OCI-LY7 (cell line): ENCODE measurements around the gene RXRA. TPM values are rescaled to one million over a fixed set of nuclear protein-coding genes. Genes with fewer than 3 reads are reported as not detected.

ENCODE experiments used
- BruUV-seq: library from RNA; stranded (reverse); fragments of 400-500 nt; replicated peaks from 2 replicates; lab custom pipeline; 2021; lab: Mats Ljungman, UMichigan
- CTCF ChIA-PET: fragments of 300-600 bp; sonication (Branson Sonifier 250); formaldehyde crosslinking; loops from one replicate; lab custom pipeline; 2022; ENCODE audit warnings: antibody characterized with exemption; ENCODE audit not compliant: unreplicated experiment; lab: Charles Lee
- POLR2A ChIA-PET: fragments of 300-600 bp; sonication (Branson Sonifier 250); formaldehyde crosslinking; loops from one replicate; lab custom pipeline; 2022; ENCODE audit warnings: antibody characterized with exemption; lab: Charles Lee
- DNase-seq: peaks from one replicate; pipeline ENCODE4 v3.0.0-alpha.2; 2015; ENCODE audit warnings: low spot score
- H2AFZ ChIP-seq: fragments of 200-600 bp; sonication (generic), shearing (Covaris generic); 2 replicates; pipeline ENCODE4 v1.6.1; 2014; ENCODE audit warnings: mild to moderate bottlenecking, antibody characterized with exemption, low read length, moderate library complexity
- H3K27ac ChIP-seq: fragments of 200-600 bp; sonication (generic); 2 replicates; pipeline ENCODE4 v1.5.1; 2014; ENCODE audit warnings: mixed run types, low read depth, mild to moderate bottlenecking, moderate library complexity, low read length, inconsistent platforms; ENCODE audit not compliant: poor library complexity, severe bottlenecking
- H3K36me3 ChIP-seq: fragments of 200-600 bp; sonication (generic); 2 replicates; pipeline ENCODE4 v1.6.1; 2014; ENCODE audit warnings: mild to moderate bottlenecking, antibody characterized with exemption, low read length, moderate library complexity, mixed read lengths; ENCODE audit not compliant: insufficient read depth
- H3K4me1 ChIP-seq: fragments of 200-600 bp; sonication (generic); 2 replicates; pipeline ENCODE4 v1.5.1; 2014; ENCODE audit warnings: mild to moderate bottlenecking, low read length; ENCODE audit not compliant: insufficient read depth, poor library complexity, severe bottlenecking
- H3K4me2 ChIP-seq: fragments of 200-600 bp; sonication (generic); 2 replicates; pipeline ENCODE4 v1.6.1; 2014; ENCODE audit warnings: mild to moderate bottlenecking, low read length
- H3K4me3 ChIP-seq: fragments of 200-600 bp; sonication (generic); 2 replicates; pipeline ENCODE4 v1.5.1; 2014; ENCODE audit warnings: mild to moderate bottlenecking, low read depth, low read length; ENCODE audit not compliant: poor library complexity, severe bottlenecking
- H3K79me2 ChIP-seq: fragments of 200-600 bp; sonication (generic); 2 replicates; pipeline ENCODE4 v1.6.1; 2016; ENCODE audit warnings: low read depth, mild to moderate bottlenecking, low read length, moderate library complexity, mixed read lengths; ENCODE audit not compliant: insufficient read depth
- H3K9me2 ChIP-seq: fragments of 200-600 bp; sonication (generic); 2 replicates; pipeline ENCODE4 v1.6.1; 2016; ENCODE audit warnings: mild to moderate bottlenecking, low read length, mixed read lengths; ENCODE audit not compliant: insufficient read depth
- H3K9me3 ChIP-seq: fragments of 200-600 bp; sonication (generic); 2 replicates; pipeline ENCODE4 v1.6.1; 2014; ENCODE audit warnings: mild to moderate bottlenecking, mixed run types, low read length, mixed read lengths
- H4K20me1 ChIP-seq: fragments of 200-600 bp; sonication (generic); 2 replicates; pipeline ENCODE4 v1.6.1; 2014; ENCODE audit warnings: mild to moderate bottlenecking, antibody characterized with exemption, low read length, moderate library complexity, mixed read lengths; ENCODE audit not compliant: insufficient read depth
- EZH2phosphoT487 ChIP-seq: fragments of 200-600 bp; sonication (generic); IDR thresholded peaks from 2 replicates; pipeline ENCODE4 v1.6.1; 2018; ENCODE audit warnings: low read depth, borderline replicate concordance, mild to moderate bottlenecking, mixed run types, antibody characterized with exemption, low read length, moderate library complexity, mixed read lengths
- intact Hi-C: fragments of 100-400 bp; cut with micrococcal nuclease; formaldehyde crosslinking; loops from one replicate; pipeline ENCODE4 v1.10.0; 2022; ENCODE audit not compliant: unreplicated experiment
- total RNA-seq, 2 experiments: library from RNA; depleted of rRNA in 1 of 2; stranded (reverse); fragments of >200 nt in 1 of 2; shearing (Covaris generic) in 1 of 2; gene quantifications; 2 replicates each; pipeline ENCODE4 v1.2.3, GENCODE V29; 2014 to 2022
- TF ChIP-seq, protein P1 (sequence below): fragments of 200-600 bp; sonication (generic); conservative IDR thresholded peaks from 2 replicates; pipeline ENCODE4 v1.5.1; 2014; ENCODE audit warnings: mild to moderate bottlenecking, antibody characterized with exemption, low read length, moderate library complexity, mixed read lengths

The RXRA gene
- total RNA-seq, 2 experiments from 2014 or later: 0.25 to 0.40 TPM

DNA sequence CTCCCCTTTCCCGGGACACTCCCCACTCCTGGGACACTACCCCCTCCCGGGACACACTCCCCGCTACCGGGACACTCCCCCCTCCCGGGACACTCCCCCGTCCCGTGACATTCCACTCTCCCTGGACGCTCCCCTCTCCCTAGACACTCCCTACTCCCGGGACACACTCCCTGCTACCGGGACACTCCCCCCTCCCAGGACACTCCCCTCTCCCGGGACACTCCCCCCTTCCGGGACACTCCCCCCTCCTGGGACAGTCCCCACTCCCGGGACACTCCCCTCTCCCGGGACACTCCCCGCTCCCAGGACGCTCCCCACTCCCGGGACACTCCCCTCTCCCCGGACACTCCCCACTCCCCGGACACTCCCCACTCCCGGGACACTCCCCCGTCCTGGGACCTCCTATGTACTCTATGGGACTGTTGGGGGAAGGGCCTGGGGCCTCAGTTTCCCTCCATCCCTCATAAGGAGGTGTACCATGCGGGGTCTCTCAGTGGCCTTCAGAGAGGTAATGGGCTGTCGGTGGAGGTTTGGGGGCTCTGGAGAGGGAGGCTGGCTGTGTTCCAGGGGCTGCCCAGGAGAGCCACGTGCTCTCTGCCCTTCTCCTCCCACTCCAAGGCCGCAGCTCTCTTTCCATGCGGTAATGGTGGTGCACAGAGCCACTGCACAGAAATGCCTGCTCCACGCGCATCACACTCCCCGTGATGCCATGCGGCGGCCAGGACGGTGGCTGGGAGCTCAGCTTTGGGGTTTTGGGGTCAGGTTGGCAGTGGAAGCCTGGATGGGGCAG lies 96.2 kb downstream of the RXRA start:
- H2AFZ ChIP-seq: no peak overlapping the region
- no peaks in the 10 kb centered on the region for H3K4me1 ChIP-seq
- intact Hi-C loops: no loop called here
- no peak overlapping the region for H3K4me3 ChIP-seq
- no peaks in the 10 kb centered on the region for H3K79me2 ChIP-seq
- POLR2A ChIA-PET: no interaction called here
- CTCF ChIA-PET: no interaction called here
- no peak overlapping the region for H3K4me2 ChIP-seq
- BruUV-seq: no TSS peak
- no peak for TF ChIP-seq EZH2phosphoT487
- TF ChIP-seq, protein P1, sequence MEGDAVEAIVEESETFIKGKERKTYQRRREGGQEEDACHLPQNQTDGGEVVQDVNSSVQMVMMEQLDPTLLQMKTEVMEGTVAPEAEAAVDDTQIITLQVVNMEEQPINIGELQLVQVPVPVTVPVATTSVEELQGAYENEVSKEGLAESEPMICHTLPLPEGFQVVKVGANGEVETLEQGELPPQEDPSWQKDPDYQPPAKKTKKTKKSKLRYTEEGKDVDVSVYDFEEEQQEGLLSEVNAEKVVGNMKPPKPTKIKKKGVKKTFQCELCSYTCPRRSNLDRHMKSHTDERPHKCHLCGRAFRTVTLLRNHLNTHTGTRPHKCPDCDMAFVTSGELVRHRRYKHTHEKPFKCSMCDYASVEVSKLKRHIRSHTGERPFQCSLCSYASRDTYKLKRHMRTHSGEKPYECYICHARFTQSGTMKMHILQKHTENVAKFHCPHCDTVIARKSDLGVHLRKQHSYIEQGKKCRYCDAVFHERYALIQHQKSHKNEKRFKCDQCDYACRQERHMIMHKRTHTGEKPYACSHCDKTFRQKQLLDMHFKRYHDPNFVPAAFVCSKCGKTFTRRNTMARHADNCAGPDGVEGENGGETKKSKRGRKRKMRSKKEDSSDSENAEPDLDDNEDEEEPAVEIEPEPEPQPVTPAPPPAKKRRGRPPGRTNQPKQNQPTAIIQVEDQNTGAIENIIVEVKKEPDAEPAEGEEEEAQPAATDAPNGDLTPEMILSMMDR: no peak
- DNase-seq: no peak
- no peaks in the 10 kb centered on the region for H3K9me3 ChIP-seq
- H4K20me1 ChIP-seq: no peaks in the 10 kb centered on the region
- H3K27ac ChIP-seq: no peak overlapping the region
- no peaks in the 10 kb centered on the region for H3K9me2 ChIP-seq
- H3K36me3 ChIP-seq: no peaks in the 10 kb centered on the region

DNA sequence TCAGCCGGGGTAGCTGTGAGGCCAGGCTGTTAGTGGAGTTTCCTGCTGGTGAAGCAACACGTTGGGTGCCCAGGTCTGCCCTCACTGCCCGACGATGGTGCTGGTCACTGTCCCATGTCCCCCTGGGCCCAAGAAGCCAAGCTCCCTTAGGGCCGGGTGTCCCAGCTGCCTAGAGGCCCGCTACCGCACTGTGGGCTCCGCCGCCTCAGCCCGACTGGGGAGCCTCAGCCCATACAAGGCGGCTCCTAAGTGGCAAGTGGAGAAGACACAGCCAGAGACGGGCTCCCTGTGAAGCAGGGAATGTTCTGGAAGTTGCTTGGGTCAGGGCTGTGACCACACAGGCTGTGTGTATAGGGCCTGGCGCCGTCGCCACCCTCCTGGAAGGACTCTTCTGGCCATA lies 96.9 kb downstream of the RXRA start:
- no peaks in the 10 kb centered on the region for H4K20me1 ChIP-seq
- no peaks in the 10 kb centered on the region for H3K9me3 ChIP-seq
- no peak overlapping the region for H3K27ac ChIP-seq
- H3K4me1 ChIP-seq: no peaks in the 10 kb centered on the region
- H3K4me2 ChIP-seq: no peak overlapping the region
- POLR2A ChIA-PET: no interaction called here
- no peaks in the 10 kb centered on the region for H3K9me2 ChIP-seq
- no TSS peak for BruUV-seq
- H3K36me3 ChIP-seq: no peaks in the 10 kb centered on the region
- no peak overlapping the region for H3K4me3 ChIP-seq
- no peak for TF ChIP-seq EZH2phosphoT487
- TF ChIP-seq, protein P1: no peak
- H3K79me2 ChIP-seq: no peaks in the 10 kb centered on the region
- intact Hi-C loops: no loop called here
- CTCF ChIA-PET: no interaction called here
- DNase-seq: no peak
- H2AFZ ChIP-seq: no peak overlapping the region

DNA sequence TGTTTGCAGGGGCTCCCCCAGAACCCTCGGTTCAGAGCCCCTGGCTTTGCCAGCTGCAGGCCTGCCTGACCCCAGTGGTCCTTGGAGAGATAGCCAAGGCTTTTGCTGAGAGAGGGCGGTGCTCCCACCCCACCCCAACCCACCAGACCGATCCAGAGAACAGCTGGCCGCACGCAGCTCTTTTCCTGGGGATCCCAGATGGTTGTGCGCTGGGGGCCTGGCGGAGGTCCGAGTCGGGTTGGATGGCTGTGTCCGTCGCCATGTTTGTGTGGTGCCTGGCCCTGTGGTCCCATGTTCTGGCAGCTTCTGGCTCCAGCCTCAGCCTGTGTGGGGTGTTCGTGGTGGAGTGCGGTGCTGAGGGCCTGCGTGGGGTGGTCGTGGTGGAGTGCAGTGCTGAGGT lies 97.5 kb downstream of the RXRA start:
- no peak for TF ChIP-seq EZH2phosphoT487
- TF ChIP-seq, protein P1: no peak
- no peak overlapping the region for H2AFZ ChIP-seq
- no peaks in the 10 kb centered on the region for H3K4me1 ChIP-seq
- intact Hi-C loops: no loop called here
- BruUV-seq: no TSS peak
- H3K4me3 ChIP-seq: no peak overlapping the region
- H3K79me2 ChIP-seq: no peaks in the 10 kb centered on the region
- ChIA-PET POLR2A (no interaction called here), CTCF (no interaction called here)
- H3K9me2 ChIP-seq: no peaks in the 10 kb centered on the region
- no peaks in the 10 kb centered on the region for H3K36me3 ChIP-seq
- no peak overlapping the region for H3K4me2 ChIP-seq
- DNase-seq: no peak
- H4K20me1 ChIP-seq: no peaks in the 10 kb centered on the region
- no peak overlapping the region for H3K27ac ChIP-seq
- H3K9me3 ChIP-seq: no peaks in the 10 kb centered on the region
